Sciatic nerve (tissue), 2 donors: ENCODE results near the gene CABP7. TPM values are rescaled to one million over a fixed set of nuclear protein-coding genes. Genes with fewer than 3 reads are reported as not detected.
"Not testable (repeated sequence)": the region's sequence is repeated elsewhere in the genome, so short reads cannot be mapped to it uniquely, and the experiment has no call there.

Experiments used
- ATAC-seq: fragments of 200-7000 bp; cut with Tn5 transposase; one replicate; pipeline ENCODE4 v1.9.1; 2020; ENCODE audit warnings: mild to moderate bottlenecking, moderate library complexity
- DNase-seq: peaks from one replicate; pipeline ENCODE4 v3.0.0-alpha.2; 2020; ENCODE audit warnings: low spot score
- intact Hi-C: fragments of 100-400 bp; cut with DNase I; formaldehyde crosslinking; loops from one replicate; pipeline ENCODE4 v1.14.2; 2022
- total RNA-seq: library from RNA; stranded (reverse); fragmentation: NEBNext Ultra II Directional; extraction: Animal tissue kit (Norgen Biotek cat#: 25700); gene quantifications from one replicate; pipeline ENCODE4 v1.2.1, GENCODE V29; 2021
- donor health status: DM: no; HTN: no; CAD: no.
- donor health status: DM: no; HTN: no; CAD: no.

Gene CABP7
- total RNA-seq, 1 donor from 2014 or later = not detected

DNA sequence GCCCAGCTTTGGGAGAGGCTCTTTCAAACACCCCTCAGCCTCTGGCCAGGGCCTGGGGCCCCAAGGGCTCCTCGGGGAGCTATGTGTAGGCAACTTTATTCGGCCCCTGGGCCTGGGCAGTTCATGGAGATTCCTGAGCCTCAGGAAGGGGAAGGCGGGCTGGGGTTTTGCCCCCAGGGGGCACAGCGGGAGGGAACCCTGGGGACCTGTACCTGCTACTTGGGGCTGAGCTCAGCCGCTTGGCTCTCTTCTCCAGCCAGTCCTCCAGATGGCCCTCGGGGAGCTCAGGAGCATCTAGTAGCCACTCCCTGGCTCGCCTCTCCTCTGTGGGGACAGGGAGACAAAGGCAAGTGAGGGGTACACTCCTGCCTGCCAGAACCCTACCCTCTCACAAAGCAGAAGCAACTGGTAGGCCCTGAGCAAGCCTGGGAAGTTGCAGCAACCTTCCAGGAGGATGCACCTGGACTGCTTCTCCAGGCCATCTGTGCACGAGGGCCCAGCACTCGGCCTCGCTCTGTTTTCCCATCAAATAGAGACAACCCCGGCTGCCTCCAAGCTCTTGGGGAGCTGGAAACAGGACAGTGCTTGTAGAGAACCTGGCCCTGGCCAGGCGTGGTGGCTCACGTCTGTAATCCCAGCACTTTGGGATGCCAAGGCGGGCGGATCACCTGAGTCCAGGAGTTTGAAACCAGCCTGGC is 18.5 kb downstream of the CABP7 start:
- DNase-seq = no peak
- no peak for ATAC-seq
- intact Hi-C loops = no loop called here

DNA sequence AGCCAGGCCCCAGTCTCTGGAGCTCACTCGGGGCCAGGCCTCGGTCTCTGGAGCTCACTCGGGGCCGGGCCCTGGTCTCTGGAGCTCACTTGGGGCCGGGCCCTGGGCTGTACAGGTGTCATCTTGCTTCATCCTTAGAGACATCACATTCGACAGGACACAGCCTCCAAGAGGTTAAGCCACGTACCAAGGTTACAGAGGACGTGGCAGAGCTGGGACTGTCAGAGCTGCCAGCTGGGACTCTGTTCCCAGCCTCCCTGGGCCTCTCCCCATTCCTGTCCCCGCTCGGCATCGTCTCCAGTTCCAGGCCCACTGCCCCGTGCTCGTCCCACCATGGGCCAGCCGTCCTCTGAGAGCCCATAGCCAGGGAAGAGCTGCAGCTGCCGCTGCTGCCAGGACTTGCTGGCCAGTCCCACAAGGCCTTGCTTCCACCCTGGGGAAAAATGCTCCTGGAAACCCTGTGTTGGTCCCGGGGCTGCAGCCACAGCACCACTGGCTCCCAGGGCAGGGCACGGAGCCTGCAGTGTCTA is 19.6 kb downstream of the CABP7 start:
- no peak for ATAC-seq
- no peak for DNase-seq
- intact Hi-C loops = no loop called here

DNA sequence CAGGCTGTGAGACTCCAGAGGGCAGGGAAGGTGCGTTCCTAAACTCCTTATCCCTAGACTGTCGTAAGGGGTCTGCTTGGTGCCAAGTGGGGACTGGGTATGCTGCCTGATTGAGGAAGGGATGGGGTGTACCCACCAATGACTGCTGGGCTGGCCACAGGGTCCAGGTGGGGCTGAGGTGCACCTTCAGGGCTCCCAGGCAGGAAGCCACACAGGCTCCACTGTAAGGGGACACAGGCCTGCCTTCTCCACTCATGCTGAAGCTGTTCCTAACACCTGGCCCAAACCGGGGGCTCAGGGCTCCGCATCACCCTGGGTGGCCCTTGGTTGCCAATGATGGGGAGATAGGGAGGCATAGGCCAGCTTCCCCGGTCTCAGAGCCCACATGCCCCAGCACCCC is 20.4 kb downstream of the CABP7 start:
- intact Hi-C loops = no loop called here
- DNase-seq (no peak), ATAC-seq (no peak)

DNA sequence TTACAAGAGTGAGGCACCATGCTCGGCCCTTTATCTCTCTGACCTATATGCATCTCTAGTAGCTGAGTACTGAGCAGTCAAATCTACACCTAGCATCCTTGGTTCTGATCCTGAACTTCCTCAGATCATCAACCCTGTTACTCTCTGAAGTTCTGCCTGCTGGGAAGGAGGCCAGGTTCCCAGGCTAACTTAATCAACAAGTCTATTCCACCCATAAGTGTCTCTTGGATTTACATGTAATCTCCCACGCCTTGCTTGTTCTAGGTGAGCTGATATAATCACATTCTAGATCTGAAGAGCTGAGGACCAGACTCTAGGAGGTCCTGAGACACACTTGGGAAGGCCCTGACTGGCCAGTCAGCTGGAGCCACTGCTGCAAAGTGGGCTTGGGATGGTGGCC is 22.1 kb downstream of the CABP7 start:
- intact Hi-C loops = no loop called here
- no peak for DNase-seq

DNA sequence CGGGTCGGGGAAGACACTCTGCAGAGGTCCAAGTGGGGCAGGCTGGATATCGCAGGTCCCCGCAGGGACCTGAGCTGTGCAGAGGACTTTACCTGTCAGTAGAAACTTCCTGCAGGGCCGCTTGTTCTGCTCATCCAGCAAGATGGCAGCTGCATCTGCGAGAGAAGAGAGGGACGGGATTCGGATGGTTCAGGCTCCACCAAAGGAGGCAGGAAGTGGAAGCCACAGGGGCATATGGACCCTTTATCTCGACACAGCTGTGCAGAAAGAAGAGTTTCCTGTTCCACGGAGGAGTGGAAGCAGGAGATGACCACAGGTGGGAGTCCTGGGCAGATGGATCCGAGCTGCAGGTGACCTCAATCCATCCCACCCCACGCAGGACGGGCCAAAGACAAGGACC is 22.5 kb downstream of the CABP7 start:
- ATAC-seq = no peak
- DNase-seq = no peak
- intact Hi-C loops = no loop called here

More for the DNA sequence above, 22.1 kb downstream of the CABP7 start:
- no peak for ATAC-seq

DNA sequence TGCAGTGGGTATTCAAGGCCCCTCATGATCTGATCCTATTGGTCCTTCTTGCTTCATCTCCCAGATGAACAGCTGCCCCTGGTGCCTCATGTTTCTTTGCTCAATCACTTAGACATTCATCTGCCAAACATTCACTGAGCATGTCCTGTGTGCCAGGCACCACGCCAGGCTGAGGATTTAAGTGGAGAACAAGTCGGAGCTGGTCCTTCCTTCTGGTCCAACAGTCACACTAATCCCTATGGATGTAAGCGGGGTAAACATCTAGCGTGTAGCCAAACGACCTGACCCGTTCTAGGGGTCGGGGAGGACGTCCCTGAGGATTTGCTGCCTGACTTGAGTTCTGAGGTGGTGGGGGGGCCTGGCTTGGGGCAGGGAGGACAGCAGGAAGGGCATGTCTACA is 25.1 kb downstream of the CABP7 start:
- DNase-seq (no peak), ATAC-seq (peak; percentile 54)
- intact Hi-C loops = no loop called here

DNA sequence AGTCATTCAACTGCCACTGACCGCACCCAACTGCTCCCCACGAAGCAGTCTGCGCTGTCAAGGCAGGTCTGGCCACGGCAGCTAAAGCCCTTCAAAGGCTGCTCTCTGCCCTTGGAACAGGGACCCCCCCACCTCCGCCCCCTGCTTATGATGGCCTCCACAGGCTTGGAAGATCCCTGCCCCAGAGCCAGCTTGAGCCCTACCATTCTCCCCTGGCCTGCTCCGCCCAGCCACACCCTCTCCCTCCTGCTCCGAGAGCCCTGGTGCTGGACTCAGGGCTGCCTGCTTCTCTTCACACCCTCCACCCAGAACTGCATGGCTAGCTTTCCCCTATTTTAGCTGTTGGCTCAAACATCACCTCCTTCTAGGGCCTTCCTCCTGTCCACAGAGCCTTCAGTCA is 28.0 kb downstream of the CABP7 start:
- intact Hi-C loops = no loop called here
- ATAC-seq = no peak

DNA sequence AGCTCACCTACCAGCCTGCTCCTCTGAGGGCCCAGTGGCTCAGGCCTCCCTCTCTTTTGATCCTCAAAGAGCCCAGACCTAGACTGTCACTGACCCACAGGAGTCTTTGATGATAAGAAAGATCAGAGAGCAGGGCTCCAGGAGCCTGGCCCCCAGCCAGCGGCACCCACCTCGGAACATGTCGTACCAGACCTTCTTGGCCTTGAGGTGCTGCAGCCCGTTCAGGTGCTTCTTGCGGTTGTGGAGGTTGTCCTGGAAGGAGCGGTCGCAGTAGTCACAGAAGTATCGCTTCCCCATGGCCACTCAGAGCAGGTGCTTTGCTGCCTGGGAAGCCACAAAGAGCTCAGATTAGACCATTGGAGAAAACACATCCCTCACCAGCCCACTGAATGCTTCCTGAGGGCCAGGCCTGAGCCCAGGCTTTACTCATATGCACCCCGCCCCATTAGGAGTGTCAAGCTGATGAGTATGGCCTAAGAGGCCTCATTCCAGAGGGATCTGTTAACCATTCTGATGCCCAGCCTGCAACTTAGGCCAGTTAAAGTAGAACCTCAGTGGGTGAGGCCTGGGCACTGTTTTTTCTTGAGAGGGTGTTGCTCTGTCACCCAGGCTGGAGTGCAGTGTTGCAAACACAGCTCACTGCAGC is 28.6 kb downstream of the CABP7 start:
- DNase-seq (no peak), ATAC-seq (no peak)
- intact Hi-C loops = no loop called here

More for the DNA sequence above, 28.0 kb downstream of the CABP7 start:
- no peak for DNase-seq

DNA sequence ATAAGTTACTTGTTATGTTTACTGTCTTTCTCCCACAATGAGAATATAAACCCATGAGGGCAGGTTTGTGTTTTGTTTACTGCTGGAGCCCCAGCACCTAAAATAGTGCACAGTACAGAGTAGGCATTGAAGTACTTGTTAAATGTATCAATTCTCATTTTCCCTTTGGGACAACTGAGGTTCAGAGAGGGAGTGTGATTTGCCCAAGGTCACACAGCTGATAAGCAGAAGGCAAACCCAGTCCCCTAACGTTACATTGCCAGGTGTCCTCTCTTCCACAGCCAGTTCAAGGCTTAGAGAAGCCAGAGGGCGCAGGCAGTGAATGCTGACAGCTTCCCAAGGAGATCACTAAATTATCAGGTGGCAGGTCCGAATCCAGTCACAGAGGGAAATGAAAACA is 30.2 kb downstream of the CABP7 start:
- intact Hi-C loops = no loop called here
- ATAC-seq = no peak
- no peak for DNase-seq

DNA sequence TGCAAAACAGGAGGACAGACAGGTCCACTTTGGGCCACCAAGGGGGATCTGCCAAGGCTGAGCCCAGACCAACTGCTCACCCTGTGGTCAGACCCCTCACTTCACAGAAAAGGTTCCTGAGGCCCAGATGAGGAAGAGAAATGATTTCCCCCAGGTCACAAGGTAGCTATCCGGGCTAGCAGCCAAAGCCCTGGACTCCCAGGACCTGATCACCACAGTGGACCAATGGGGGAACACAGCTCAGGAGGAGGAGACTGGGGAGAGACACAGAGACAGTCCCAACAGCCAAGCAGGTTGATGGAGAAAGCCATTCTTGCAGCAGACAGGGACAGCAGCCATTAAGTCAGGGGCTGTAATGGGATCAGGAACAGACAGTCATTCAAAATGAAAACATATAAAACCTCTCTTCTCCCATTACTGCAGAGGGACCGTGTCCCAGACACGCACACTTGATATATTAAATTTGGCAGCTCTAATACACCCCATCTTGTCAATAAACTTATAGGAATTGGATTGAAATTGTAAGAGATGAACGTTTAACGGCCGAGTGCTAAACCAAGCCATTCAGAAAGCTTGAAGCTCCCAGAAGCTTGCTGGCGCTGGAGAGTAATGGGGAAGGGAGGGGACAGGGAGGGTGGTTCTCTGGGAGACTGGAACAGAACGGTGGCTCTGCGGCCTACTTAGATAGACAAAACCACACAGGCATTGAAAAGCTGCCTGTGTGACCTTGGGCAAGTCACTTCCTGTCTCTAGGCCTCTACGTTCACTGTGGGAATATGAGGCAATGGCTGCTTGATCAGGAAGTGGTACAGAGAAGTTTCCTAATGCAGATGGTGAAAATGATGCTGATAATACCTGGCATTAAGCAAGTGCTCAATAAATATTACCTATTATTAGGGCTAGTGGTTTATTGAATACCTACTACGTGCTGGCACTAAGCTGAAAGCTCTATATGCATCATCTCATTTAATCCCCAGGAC is 31.0 kb downstream of the CABP7 start:
- ATAC-seq (no peak), DNase-seq (no peak)
- intact Hi-C loops = no loop called here

DNA sequence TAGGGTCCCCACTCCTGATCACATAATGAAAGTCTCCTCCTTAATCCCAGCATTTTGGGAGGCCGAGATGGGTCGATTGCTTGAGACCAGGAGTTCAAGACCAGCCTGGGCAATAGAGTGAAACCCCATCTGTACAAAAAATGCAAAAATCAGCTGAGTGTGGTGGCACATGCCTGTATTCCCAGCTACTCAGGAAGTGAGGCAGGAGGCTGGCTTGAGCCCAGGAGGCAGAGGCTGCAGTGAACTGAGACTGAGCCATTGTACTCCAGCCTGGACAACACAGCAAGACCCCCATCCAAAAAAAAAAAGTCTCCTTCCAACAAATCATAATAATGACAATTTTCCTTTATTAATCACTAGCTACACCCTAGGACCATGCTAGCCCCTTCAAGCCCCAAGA is 31.9 kb downstream of the CABP7 start:
- ATAC-seq = no peak
- intact Hi-C loops = no loop called here
- DNase-seq = no peak

DNA sequence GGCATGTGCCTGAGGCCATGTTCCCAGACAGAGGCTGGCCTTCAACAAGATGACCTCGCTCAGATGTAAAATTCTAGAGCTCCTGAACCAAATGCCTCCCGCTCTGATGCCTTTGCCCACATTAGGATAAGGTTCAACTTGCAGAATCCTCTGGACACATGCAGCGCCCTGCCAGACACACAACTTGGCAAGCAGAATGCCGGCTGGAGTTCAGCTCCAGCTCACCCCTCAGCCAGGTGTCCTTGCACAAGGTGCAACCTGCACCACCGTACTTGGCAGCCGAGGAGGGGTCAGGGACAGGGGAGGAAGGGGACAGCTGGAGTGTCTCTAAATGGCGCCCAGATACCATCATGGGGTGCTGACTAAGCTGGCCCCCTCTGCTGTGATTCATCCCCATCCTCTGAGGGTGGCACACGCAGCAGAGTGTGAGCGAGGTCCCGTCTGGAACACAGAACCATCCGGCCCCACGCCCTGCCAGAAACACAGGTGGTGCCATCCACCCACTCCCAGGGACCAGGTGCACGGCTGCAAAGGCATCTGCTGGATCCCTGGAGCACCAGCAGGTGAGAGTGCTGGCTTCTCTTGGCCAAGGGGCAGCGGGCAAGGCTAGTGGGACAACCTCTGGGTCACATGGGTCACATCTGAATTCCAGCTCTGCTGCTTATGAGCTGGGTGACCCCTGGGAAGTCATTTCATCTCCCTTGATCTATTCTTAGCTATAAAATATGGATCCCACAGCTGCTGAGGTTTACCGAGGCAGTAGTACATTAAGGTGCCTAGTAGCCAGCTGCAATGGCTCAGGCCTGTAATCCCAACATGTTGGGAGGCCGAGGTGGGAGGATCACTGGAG is 34.2 kb downstream of the CABP7 start:
- intact Hi-C loops = no loop called here
- ATAC-seq = no peak
- DNase-seq = no peak

DNA sequence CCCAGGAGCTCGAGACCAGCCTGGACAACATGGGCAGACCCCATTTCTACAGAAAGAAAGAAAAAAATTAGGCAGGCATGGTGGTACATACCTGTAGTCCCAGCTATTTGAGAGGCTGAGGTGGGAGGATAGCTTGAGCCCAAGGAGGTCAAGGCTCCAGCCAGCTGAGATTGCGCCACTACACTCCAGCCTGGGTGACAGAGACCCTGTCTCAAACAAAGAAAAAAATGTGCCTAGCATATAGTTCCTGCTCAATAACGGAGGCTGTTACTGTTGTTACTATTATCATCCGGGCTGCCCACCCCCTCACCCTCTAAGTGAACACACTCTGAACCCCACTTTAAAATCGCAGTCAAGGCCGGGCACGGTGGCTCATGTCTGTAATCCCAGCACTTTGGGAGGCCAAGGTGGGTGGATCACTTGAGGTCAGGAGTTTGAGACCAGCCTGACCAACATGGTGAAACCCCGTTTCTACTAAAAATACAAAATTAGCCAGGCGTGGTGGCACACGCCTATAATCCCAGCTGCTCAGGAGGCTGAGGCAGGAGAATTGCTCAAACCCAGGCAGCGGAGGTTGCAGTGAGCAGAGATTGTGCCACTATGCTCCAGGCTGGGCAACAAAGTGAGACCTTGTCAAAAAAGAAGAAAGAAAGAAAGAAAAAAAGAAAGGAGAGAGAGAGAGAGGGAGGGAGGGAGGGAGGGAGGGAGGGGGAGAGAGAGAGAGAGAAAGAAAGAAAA is 35.0 kb downstream of the CABP7 start:
- ATAC-seq, DNase-seq, intact Hi-C loops: not testable (repeated sequence)

DNA sequence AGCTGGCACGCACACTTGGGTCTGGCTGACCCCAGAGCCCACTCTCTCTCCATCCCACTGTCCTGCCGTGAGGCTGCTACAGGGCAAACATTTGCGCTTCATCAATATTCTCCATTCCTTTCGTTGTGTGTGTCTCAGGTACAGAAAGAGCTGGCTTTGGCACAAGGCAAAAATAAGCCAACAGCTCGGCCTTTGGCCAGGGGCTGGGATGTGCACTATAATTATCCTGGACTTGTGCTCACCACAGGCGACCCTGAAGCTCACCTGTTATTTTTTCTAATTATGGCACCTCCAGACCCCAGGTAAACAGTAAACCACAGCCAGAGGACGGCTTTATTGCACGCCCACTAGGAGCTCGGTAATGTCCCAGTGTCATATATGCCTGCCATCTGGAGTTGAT is 36.1 kb downstream of the CABP7 start:
- intact Hi-C loops = no loop called here
- ATAC-seq (no peak), DNase-seq (no peak)

DNA sequence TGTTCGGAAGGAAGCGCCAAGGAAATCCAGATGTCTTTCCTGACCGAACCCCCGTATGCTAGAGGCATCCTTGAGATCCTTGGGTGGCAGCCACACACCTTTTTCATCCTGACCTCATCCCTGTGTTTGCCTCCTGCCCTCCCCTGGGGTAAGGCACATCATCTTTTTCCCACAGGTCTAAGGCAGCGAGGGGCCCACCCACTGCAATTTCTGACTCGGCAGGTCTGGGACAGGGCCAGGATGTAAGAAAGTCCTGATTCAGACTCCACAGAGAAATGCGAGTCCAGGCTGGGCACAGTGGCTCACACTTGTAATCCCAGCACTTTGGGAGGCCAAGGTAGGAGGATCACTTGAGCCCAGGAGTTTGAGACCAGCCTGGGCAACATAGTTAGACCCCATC is 36.5 kb downstream of the CABP7 start:
- intact Hi-C loops = no loop called here
- DNase-seq = no peak
- no peak for ATAC-seq

DNA sequence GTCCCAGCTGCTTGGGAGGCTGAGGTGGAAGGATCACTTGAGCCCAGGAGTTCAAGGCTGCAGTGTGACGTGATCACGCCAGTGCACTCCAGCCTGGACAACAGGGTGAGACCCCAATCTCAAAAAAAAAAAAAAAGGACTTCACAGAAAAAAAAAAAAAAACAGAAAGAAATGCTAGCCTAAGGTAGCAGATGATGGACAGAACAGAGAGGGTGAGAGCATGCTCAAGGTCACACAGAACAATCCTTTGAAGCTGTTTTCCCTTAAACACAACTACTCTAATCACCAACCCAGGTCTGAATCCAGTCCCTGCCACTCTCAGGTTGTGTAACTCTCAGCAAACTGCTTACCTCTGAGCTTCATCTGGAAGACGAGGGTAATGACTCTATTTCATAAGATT is 37.3 kb downstream of the CABP7 start:
- DNase-seq (no peak), ATAC-seq (no peak)
- intact Hi-C loops = no loop called here

DNA sequence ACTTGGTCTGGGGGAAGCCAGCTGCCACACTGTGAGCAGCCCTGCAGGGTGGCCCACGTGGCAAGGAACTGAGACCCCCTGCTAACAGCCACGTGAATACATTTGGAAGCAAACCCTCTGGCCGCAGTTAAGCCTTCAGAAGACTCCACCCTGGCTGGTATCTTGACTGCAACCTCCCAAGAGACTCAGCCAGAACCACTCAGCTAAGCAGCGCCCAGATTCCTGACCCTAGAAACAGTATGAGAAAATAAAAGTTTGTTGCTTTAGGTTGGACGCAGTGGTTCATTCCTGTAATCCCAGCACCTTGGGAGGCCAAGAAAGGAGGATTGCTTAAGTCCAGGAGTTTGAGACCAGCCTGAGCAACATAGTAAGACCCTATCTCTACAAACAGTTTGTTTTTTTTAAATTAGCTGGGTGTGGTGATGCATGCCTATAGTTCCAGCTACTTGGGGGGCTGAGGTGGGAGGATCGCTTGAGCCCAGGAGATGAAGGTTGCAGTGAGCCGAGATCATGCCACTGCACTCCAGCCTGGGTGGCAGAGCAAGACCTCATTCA is 38.3 kb downstream of the CABP7 start:
- no peak for DNase-seq
- intact Hi-C loops = no loop called here
- ATAC-seq = peak; percentile 13

DNA sequence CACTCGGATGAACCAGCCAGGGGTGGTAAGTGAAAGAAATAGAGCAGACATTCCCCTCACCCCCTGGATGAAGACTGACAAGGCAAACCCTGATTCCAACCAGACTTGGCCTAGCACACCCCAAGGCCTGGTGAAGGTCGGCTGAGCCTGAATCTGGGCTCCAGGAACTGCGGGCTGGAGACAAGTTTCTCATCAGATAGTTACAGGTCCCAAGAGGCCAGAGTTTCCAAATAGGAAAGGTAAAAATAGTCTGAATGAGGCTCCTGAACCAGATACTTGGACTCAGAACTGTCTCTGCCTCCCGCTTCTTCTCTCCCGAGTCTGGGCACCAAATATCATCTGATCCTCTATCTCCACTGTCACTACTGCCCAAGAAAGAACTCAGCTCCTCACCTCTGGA is 39.2 kb downstream of the CABP7 start:
- intact Hi-C loops = no loop called here
- ATAC-seq (no peak), DNase-seq (no peak)
